WERI-Rb-1 (cell line): ENCODE measurements around the gene CYGB.

ENCODE experiments used
- DNase-seq: peaks from one replicate; pipeline ENCODE4 v3.0.0-alpha.2; 2020
- H3K27ac ChIP-seq: fragments of 250-450 bp; sonication (Bioruptor Pico); 2 replicates; pipeline ENCODE4 v1.5.1; 2020; ENCODE audit warnings: mild to moderate bottlenecking, moderate library complexity
- H3K27me3 ChIP-seq: fragments of 250-450 bp; sonication (Bioruptor Pico); 2 replicates; pipeline ENCODE4 v1.5.1; 2021; ENCODE audit warnings: mild to moderate bottlenecking, low read depth, moderate library complexity; ENCODE audit not compliant: insufficient read depth, severe bottlenecking
- H3K36me3 ChIP-seq: fragments of 250-450 bp; sonication (Bioruptor Pico); 2 replicates; pipeline ENCODE4 v1.5.1; 2020; ENCODE audit warnings: mild to moderate bottlenecking, moderate library complexity
- H3K4me3 ChIP-seq: 2 replicates; pipeline ENCODE4 v1.5.1; 2011; ENCODE audit warnings: low read depth, mild to moderate bottlenecking, control low read depth, low read length
- H3K9me3 ChIP-seq: fragments of 250-450 bp; sonication (Bioruptor Pico); 2 replicates; pipeline ENCODE4 v1.5.1; 2021; ENCODE audit warnings: mild to moderate bottlenecking, moderate library complexity; ENCODE audit not compliant: severe bottlenecking
- TF ChIP-seq, protein P1 (sequence below): IDR thresholded peaks from 2 replicates; pipeline ENCODE4 v1.5.1; 2011; ENCODE audit warnings: low read depth, mild to moderate bottlenecking, control low read depth, inconsistent platforms, low read length

The CYGB gene

GRCh38 chr17:76481071-76481655 lies 56.3 kb downstream of the CYGB start:
- TF ChIP-seq, protein P1, sequence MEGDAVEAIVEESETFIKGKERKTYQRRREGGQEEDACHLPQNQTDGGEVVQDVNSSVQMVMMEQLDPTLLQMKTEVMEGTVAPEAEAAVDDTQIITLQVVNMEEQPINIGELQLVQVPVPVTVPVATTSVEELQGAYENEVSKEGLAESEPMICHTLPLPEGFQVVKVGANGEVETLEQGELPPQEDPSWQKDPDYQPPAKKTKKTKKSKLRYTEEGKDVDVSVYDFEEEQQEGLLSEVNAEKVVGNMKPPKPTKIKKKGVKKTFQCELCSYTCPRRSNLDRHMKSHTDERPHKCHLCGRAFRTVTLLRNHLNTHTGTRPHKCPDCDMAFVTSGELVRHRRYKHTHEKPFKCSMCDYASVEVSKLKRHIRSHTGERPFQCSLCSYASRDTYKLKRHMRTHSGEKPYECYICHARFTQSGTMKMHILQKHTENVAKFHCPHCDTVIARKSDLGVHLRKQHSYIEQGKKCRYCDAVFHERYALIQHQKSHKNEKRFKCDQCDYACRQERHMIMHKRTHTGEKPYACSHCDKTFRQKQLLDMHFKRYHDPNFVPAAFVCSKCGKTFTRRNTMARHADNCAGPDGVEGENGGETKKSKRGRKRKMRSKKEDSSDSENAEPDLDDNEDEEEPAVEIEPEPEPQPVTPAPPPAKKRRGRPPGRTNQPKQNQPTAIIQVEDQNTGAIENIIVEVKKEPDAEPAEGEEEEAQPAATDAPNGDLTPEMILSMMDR = no peak
- no peak for DNase-seq

DNA sequence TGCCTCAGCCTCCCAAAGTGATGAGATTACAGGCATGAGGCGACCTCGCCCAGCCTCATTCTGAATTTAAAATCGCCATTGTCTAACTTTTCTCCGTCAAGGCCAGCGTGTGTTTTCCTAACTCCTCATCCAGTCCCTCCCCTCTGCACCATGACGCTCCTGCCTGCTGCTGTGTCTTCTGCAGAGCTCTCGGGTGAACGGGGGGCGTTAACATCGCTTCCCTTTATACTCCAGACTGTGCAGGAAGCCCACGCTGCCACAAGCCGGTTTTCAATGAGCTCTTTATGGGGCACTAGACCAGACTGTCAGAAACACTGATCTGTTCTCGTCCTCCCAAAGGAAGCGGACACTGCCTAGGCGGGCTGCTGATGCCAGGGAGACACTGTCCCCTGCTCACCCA lies 56.9 kb downstream of the CYGB start:
- TF ChIP-seq, protein P1 = no peak
- H3K9me3 ChIP-seq = no peaks in the 10 kb centered on the region
- no peak overlapping the region; the same call in 1 of the 2 replicates for H3K27ac ChIP-seq
- DNase-seq = no peak
- no peak overlapping the region for H3K4me3 ChIP-seq
- H3K36me3 ChIP-seq = no peaks in the 10 kb centered on the region
- no peaks in the 10 kb centered on the region for H3K27me3 ChIP-seq

More at GRCh38 chr17:76481071-76481655, 56.3 kb downstream of the CYGB start:
- no peaks in the 10 kb centered on the region for H3K27me3 ChIP-seq
- no peaks in the 10 kb centered on the region for H3K36me3 ChIP-seq
- H3K27ac ChIP-seq = no peak overlapping the region; the same call in 1 of the 2 replicates
- no peaks in the 10 kb centered on the region for H3K9me3 ChIP-seq
- no peak overlapping the region for H3K4me3 ChIP-seq

GRCh38 chr17:76479515-76480060 lies 57.9 kb downstream of the CYGB start:
- Histone ChIP-seq H3K4me3 (no peak overlapping the region), H3K9me3 (no peaks in the 10 kb centered on the region), H3K27ac (no peak overlapping the region), H3K36me3 (no peaks in the 10 kb centered on the region), H3K27me3 (no peaks in the 10 kb centered on the region)
- DNase-seq = no peak
- TF ChIP-seq, protein P1 = no peak

GRCh38 chr17:76478730-76479514 lies 58.6 kb downstream of the CYGB start:
- Histone ChIP-seq H3K9me3 (no peaks in the 10 kb centered on the region), H3K27ac (no peak overlapping the region), H3K4me3 (no peak overlapping the region), H3K36me3 (no peaks in the 10 kb centered on the region), H3K27me3 (no peaks in the 10 kb centered on the region)
- no peak for DNase-seq
- TF ChIP-seq, protein P1 = no peak

DNA sequence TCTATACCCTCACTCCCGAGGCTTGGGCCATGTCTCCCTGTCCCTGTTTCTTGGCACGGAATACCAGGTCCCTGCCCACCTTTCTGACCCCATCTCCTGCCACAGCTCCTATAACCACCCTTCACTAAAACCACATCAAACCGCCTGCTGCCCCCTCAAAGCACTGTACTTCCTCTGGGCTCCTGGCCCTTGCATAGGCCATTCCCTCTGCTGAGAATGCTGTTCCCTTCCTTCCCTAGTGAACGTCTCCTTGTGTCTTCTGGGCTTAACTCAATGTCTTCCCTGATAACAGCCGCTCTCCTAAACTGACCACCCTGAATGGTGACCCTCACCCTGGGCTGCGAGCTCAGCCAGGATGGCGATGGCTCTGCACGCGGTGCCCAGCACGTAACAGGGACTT lies 59.4 kb downstream of the CYGB start:
- TF ChIP-seq, protein P1 = no peak
- no peaks in the 10 kb centered on the region for H3K9me3 ChIP-seq
- DNase-seq = no peak
- H3K27me3 ChIP-seq = no peaks in the 10 kb centered on the region
- no peak overlapping the region for H3K27ac ChIP-seq
- no peaks in the 10 kb centered on the region for H3K36me3 ChIP-seq
- H3K4me3 ChIP-seq = no peak overlapping the region
